Islet of Langerhans (tissue), 1 donor: ENCODE data around the gene PARVB.

Experiments
- FAIRE-seq: peaks from one replicate; lab custom pipeline; 2011; peaks lifted over from hg19 to GRCh38; lab: Jason Lieb, UNC

The PARVB gene

GRCh38 chr22:44028091-44028490 lies 4.0 kb downstream of the PARVB start:
- no peak for FAIRE-seq

- no peak for FAIRE-seq
Observed at GRCh38 chr22:44029069-44029468, 5.0 kb downstream of the PARVB start.

- no peak for FAIRE-seq
Observed at GRCh38 chr22:44030051-44030701, 6.1 kb downstream of the PARVB start.

- FAIRE-seq = no peak
Observed at GRCh38 chr22:44030702-44031082, 6.6 kb downstream of the PARVB start.

GRCh38 chr22:44031158-44031952 lies 7.3 kb downstream of the PARVB start:
- FAIRE-seq = no peak

- no peak for FAIRE-seq
Observed at GRCh38 chr22:44032126-44032730, 8.1 kb downstream of the PARVB start.

- FAIRE-seq = no peak
Observed at GRCh38 chr22:44033287-44033686, 9.2 kb downstream of the PARVB start.

GRCh38 chr22:44033694-44034093 lies 9.6 kb downstream of the PARVB start:
- no peak for FAIRE-seq

- no peak for FAIRE-seq
Observed at GRCh38 chr22:44037519-44038375, 13.6 kb downstream of the PARVB start.

- FAIRE-seq = no peak
Observed at GRCh38 chr22:44039566-44040171, 15.6 kb downstream of the PARVB start.

GRCh38 chr22:44042249-44043218 lies 18.4 kb downstream of the PARVB start:
- peak; percentile 13 for FAIRE-seq

GRCh38 chr22:44045145-44045544 lies 21.0 kb downstream of the PARVB start:
- FAIRE-seq = no peak

GRCh38 chr22:44046485-44047141 lies 22.5 kb downstream of the PARVB start:
- FAIRE-seq = no peak

- FAIRE-seq = no peak
Observed at GRCh38 chr22:44047891-44048301, 23.8 kb downstream of the PARVB start.

GRCh38 chr22:44049486-44050231 lies 25.6 kb downstream of the PARVB start:
- FAIRE-seq = no peak

GRCh38 chr22:44050766-44051355 lies 26.8 kb downstream of the PARVB start:
- FAIRE-seq = no peak

- no peak for FAIRE-seq
Observed at GRCh38 chr22:44051358-44051757, 27.3 kb downstream of the PARVB start.

- FAIRE-seq = no peak
Observed at GRCh38 chr22:44051961-44052360, 27.9 kb downstream of the PARVB start.

- no peak for FAIRE-seq
Observed at GRCh38 chr22:44055805-44056204, 31.7 kb downstream of the PARVB start.
